Stimulated activated CD8-positive, alpha-beta memory T cell treated with anti-CD3 and anti-CD28 coated beads, Interleukin-4, amount 100 ng/mL, for 24 hours (primary cell): ENCODE measurements around the gene DNAJC13.
A peak's percentile ranks its signal among the peaks of the same experiment; 100 is the strongest.

Experiments
- DNase-seq: peaks from one replicate; pipeline ENCODE4 v3.0.0-alpha.2; 2020; ENCODE audit warnings: low read depth

Gene DNAJC13

DNA sequence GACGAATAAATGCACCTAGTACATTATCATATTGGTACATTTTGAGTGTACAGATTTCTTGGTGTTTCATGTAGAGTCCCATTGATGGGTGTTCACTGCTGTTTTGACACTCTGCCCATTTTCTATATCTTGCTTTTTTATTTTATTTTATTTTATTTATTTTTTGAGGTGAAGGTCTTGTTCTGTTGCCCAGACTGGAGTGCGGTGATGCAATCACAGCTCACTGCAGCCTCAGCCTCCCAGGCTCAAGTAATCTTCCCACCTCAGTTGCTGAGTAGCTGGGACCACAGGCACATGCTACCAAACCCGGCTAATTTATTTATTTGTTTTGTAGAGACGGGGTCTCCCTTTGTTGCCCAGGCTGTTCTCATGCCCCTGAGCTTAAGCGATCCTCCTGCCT is 44.2 kb downstream of the DNAJC13 start:
- no peak for DNase-seq

DNA sequence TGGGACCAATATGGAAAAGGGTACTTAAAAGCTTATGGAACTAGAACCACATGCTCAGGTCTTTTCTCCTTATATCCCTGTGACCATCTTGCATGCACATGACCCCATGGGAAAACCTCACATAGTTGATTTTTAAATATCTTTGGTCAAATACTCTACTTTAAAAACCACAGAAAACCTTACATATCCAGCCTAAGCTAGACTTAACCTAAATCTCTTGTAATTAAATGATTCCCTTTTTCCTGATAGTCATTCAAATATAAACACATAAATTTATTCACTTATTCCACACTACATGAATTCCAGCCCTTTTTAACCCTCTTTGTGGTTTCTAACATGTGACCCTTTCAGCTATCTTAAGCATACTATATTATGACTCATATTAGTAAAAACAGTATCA is 46.8 kb downstream of the DNAJC13 start:
- no peak for DNase-seq

DNA sequence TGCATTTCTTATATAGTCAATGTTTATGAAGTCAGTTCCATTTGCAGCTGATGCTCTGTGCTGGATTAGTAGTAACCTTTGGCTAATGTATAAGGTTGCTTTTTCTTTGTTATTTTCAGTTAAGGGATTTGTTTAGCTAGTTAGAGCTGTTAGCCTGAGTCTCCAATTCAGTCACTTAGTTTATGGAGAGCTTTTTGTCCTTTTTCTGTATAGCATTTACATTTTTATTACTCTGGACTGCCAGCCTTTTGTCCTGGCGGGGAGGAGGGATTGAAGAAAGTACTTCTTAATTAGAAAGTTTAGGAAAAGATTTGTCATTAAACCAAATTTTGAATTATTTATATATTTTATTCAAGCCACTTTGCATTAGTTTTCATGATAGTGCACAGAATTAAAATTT is 52.0 kb downstream of the DNAJC13 start:
- no peak for DNase-seq

DNA sequence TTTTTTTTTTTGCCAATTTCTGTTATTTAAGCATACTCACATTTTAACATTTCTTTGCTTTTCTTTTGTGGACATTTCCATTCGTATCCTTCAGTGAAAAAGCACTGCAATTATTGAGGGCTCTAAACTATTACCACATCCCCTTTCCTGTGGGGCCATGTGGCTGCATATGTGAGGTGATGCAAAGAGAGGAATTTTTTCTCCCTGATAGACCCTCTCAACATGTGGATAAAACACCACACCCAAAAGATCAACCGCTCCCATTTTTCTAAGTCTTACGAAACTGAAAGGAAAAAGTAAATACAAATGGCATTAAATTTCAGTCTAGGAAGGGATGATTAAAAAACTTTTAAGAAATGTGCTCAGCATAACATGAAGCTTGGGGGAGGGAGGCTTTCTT is 68.8 kb downstream of the DNAJC13 start:
- no peak for DNase-seq

DNA sequence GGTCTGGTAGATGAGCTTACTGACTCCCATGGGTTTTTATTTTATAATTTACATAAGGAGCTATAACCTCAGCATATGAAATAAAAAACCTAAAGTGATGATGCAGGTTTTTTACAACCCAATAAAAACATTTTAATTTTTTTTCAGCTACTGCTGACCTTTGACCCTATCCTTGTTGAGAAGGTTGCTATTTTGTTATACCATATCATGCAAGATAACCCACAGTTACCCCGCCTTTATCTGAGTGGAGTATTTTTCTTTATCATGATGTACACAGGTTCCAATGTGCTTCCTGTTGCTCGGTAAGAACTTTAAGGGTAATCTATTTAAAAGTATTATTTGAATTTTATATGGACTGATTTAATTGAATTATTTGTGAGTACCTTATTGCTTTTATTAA is 70.8 kb downstream of the DNAJC13 start:
- no peak for DNase-seq

DNA sequence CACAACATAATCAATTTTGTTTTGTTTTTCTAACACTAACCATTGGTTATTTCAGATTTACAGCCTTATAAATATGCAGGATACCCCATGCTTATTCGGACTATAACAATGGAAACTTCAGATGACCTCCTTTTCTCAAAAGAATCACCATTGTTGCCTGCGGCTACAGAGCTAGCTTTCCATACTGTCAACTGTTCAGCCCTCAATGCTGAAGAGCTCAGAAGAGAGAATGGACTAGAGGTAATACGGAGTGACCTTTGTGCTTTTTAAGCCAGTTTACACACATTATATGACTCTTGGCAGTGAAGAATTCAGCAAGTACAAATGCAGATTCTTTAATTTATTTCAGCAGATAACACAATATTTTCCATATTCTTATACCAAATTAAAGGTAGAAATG is 81.8 kb downstream of the DNAJC13 start:
- DNase-seq = no peak

DNA sequence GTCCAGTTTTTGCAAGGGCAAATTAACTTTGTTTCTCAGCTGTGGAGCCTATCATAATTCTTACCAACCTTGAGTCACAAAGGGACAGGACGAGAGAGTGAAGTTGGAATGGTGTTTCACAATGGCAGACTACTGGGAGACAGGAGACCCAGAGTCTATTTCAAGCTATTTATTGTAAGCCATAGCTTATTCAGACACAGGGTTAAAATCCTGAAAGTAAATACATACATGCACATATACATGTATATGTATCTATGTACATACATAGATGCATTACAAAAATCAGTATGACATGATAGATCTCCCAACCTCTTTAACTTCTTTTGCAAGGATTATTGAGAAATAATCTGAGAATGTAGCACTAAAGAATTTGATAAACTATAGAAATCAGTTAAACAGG is 86.3 kb downstream of the DNAJC13 start:
- DNase-seq = no peak

DNA sequence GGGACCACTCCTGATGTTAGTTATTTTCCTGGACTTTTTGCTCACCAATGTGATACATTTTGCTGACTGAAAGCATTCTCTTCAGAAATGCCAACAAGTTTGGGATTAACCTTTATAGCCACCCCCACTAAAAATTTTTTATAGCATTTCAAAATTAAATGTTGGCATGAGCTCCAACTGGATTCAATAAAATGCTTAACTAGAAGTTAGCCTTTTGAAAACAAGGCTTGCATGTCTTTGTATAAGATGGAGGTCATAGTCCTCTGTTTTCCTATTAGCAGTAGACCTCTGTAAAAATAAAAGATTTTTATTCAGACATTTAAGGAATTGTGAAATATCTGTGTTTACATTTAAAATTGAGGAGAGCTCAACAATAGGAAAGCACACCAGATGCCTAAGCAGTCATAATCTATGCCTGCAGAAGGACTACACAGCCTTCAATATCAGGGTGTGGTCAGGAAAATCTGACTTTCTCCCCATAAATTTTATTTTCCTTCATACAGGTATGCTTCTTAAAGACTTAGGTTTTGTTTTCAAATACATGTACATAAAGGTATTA is 87.2 kb downstream of the DNAJC13 start:
- DNase-seq = no peak

DNA sequence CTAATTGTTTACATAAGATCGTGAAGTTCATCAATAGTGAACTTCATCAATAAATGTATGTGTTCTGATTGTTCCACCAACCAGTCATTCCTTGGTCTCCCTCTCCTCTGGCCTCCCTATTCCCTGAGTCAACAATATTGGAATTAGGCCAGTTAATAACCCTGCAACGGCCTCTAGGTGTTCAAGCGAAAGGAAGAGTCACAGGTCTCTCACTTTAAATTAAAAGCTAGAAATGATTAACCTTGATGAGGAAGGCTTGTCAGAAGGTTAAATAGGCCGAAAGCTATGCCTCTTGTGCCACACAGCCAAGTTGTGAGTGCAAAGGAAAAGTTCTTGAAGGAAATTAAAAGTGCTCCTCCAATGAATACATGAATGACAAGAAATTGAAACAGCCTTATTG is 90.4 kb downstream of the DNAJC13 start:
- no peak for DNase-seq

DNA sequence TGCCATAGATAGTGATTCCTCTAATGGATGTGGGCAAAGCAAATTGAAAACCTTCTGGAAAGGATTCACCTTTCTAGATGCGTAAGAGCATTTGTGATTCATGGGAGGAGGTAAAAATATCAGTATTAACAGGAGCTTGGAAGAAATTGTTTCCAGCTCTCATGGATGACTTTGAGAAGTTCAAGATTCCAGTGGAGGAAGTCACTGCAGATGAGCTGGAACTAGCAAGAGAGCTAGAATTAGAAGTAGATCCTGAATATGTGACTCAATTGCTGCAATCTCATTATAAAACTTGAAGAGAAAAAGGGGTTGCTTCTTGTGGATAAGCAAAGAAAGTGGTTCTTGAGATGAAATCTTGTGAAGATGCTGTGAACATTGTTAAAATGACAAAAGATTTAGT is 91.8 kb downstream of the DNAJC13 start:
- DNase-seq = no peak

DNA sequence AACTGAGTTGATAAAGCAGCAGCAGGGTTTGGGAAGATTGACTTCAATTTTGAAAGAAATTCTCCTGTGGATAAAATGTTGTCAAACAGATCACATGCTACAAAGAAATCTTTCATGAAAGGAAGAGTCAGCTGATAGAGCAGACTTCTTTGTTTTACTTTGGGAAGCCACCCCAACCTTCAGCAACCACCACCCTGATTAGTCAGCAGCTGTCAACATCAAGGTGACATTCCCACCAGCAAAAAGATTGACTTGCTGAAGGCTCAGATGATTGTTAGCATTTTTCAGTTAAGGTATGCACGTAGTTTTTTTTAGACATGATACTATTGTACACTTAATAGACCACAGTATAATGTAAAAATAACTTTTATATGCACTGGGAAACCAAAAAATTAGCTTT is 92.2 kb downstream of the DNAJC13 start:
- DNase-seq = no peak

DNA sequence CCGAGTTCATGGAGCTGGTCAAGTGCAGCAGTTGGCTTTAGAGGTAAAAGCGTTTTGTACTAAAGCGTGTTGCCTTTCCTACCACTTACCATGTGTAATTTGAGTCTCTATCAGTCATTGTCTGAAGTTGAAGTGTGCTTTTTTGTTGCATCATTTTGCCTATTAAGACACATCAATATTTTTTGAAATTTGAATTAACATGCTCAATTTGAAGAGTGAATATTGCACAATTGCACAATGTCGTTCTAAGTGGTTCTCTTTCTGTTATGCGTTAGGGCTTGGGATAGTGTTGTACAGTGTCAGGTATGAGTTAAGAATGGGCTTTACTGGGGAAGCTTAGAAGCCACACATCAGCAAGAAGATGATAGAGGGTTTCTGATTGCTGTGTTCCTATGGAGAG is 95.8 kb downstream of the DNAJC13 start:
- no peak for DNase-seq

DNA sequence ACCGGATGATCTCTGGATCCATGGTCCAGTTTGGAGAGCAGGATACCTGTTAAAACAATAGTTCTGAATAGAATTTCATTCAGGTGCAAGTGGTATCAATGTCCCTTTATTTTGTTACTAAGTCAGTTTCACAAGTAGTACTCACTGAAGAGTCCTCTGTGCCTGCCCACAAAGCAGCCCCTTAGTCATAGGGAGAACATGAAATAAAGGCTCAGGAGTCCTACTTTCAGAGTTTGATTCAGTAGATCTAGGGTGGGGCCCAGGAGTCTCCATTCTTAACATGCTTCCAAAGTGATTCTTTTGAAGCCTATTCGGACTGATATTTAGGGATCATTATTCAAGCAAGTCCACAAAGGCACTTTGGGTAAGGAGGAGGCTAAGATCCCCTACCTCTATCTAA is 100.0 kb downstream of the DNAJC13 start:
- no peak for DNase-seq

DNA sequence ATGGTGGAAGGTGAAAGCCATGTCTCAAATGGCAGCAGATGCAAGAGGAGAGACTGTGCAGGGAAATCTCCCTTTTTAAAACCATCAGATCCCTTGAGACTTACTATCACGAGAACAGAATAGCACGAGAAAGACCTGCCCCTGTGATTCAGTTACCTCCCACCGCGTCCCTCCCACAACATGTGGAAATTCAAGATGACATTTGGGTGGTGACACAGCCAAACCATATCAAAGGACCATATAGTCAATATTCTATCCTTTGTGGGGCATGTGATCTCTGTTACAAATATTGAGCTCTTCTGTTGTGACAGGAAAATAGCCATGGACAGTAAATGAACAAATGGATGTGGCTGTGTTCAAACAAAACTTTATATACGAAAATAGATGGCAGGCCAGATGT is 102.6 kb downstream of the DNAJC13 start:
- no peak for DNase-seq

DNA sequence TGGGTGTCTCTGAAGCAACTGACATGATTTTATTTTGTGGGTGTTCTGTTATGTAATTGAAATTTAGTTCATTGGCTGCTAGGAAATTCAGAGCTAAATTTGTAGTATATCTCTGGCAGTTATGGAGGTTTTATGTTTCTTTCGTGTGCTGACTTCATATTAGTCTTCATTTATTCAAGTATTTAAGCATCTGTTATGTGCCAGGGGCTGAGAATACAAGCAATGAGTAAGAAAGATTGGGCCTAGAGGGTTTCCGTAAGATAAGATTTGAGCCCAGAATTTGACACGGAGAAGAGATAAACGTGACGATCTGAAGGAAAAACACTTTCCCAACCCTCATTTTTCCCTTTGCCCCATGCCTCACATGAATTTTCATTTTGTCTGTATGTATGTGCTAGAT is 104.6 kb downstream of the DNAJC13 start:
- no peak for DNase-seq

DNA sequence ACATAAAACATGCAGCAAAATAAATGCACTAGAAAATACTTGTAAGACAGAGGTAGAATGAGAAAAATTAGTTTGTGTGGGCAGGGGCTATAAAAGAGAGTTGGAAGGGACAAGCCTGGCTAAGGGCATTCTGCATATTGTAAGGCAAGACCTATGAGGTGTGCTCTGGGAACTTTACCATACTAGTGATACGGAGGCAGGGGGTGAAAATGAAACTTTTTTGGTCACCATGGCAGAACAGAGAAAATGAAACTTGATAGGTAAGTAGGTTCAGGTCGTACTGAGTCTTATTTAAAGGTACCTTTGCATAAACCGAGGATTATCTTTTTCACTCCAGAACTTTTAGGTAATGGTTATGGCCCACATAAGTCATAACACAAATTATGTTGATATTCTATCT is 105.1 kb downstream of the DNAJC13 start:
- no peak for DNase-seq

DNA sequence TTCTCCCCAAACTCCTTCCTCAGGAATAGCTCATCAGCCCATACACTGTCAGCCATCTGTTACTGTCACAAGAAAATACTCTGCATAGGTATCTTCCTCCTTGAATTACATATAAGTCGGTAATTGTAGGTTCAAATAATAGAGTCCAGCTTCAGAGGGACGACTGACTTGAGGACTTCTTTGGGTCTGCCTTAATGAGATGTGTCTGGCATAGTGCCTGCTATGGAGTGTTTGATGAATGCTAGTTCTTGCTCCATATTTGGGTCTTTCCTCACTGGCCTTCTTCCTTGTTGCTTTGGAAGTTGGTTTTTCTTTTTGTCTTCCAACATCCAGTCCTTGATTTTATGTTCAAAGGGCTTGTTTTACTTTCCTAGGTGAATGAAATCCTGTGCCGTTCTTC is 113.3 kb downstream of the DNAJC13 start:
- DNase-seq = no peak

DNA sequence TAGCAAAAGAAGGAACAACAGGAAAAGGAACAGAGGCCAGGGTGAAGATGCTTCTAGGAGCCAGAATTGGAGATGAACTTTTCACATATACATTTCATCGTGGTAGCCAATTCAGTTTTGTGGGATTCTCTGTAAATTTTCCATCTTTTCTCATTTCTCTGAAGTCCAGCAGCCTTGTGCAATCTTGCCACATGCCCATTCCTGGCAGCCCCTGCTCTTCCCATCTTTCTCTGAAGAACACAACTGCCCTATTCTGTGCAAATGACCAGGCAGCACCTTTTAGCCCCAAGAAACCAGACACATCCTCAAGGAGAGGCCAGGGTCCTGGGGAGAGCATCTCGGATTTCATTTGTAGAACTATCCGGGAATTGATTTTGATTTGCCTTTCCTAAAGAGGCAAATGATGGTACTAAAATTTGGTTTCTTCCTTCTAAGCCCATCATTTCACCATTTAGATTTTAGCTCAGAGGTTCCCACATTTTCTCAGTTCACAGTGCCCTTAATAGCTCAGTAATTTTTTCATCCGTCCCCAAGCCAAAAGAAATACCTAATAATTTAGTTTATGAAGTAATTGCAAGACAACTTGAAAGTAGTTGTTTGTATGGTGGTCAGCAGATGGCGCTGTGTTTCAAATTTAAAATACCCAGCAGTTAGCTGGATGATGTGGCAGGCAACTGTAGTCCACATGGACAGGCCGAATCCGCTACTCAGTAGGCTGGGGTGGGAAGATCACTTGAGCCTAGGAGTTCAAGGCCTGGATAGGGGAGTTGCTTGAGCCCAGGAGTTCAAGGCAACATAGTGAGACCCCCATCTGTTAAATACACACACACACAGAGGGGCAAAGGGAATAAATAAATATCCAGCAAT is 118.5 kb downstream of the DNAJC13 start:
- peak; percentile 15 for DNase-seq

DNA sequence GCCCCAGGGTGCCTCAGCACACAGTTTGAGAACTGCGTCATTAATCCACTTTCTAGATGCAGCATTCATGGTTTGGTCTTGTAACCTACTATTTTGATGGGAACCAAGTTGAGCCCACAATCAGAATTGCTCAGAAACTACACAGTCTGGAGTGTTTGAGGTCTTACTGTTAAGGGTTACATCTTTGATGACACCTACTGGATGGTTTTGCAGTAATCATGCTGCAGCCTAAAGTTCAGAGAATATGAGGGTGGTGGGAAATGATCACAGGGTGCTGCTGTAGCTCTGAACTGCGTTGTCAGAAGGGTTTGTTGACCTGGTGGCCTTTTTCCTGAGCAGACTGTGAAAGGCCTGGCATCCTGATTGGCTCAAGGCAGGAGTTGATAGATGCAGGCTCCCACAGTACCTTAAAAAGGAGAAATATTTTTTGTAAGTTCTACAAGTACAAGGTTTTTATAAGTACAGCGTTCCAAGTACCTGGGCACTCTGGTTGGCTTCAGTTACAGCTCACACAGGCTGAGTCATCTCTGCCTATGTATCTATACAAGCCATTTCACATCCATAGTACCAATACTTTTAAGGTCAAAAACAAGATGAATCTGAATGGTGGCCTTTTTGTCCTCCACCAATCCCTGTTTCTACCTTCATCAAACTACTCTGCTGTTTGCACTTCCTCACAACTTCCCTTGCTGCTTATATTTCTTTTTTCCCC is 119.3 kb downstream of the DNAJC13 start:
- no peak for DNase-seq

DNA sequence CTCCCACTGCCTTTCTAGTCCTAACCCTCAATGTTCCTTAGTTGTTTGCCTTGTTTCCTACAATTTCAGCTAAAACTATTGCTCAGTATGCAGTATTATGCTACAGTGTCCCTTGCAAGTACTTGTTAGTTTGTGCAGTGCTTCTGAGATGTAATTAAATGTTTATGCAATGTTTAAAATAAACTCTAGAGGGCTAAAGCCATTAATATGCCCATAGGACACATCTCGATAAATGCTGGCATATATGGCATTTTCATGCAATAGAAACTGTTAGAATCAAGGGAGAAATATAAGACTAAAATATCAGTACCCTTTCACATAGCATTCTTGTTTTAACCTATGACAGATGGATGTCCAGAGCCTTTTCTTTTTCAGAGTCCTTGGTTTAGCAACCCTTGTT is 120.0 kb downstream of the DNAJC13 start:
- no peak for DNase-seq

DNA sequence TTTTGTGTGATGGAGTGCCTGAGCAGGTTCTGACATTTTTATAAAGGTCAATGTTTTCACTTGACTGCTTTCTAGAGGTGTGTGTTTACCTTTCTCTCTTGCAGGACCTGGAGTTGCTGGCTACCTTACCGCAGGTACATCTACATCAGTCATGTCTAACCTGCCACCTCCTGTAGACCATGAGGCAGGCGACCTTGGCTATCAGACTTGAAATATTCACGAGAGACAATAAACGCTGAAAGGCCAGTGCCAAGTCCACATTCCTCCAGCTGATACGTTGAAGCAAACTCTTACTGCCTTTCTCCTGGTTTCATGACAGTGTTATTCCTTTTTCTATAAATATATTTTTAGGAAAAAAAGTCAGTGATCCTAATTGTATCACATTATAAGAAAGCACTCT is 120.8 kb downstream of the DNAJC13 start:
- DNase-seq = no peak

DNA sequence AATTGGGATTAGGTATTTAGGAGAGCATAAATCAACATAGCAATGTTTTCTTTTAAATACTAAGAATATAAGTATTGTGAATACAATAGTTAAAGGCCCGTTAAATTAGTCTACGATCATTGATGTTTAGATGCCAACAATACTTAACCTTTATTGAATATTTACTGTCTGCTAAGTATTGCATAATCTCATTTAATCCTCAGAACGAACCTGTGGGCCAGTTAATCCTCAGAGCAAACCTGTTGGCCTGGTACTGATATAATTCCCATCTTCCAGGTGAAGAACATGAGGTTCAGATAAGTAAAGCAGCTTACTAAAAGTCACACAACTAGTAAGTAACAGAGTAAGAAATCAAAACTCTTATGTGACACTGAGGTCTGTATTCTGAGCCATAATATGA is 122.4 kb downstream of the DNAJC13 start:
- no peak for DNase-seq

DNA sequence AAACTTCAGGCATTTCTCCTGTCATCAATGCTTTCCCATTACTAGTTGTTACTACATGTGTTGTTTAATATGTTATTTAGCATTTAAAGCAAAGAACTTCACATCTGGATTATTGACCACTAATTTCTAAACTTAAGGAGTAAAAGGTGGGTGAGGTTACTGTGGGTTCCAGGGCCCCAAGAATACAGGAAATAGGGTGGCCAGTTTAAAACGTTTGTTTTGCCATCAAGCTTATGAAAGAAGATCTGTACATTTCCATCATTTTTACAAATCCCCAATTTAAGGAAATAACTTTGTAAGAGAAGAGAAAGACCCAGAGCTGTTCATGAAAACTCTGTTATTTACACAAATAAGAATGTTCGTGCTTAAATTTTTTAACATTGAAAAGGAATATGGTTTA is 125.3 kb downstream of the DNAJC13 start:
- no peak for DNase-seq
